Activated T-helper 1 cell treated with anti-CD3 and anti-CD28 coated beads, Interleukin-12 subunit alpha, Interleukin-12 subunit beta, Interleukin-2, Interleukin-4 antibody, amounts not matched to agents 30 ng/mL and 10 ng/mL and 1 ng/mL, durations not matched to agents 14 hours and 24 hours and 36 hours (primary cell): Measurements from ENCODE around the gene DPYSL4. TPM values are rescaled to one million over a fixed set of nuclear protein-coding genes. Genes with fewer than 3 reads are reported as not detected.

ENCODE experiments used
- DNase-seq: peaks from one replicate; pipeline ENCODE4 v3.0.0; 2021; ENCODE audit warnings: low spot score
- H3K27ac Mint-ChIP-seq: one replicate; pipeline ENCODE4 v1.8.0; 2021; ENCODE audit warnings: mild to moderate bottlenecking, mixed read lengths
- H3K27me3 Mint-ChIP-seq: one replicate; pipeline ENCODE4 v1.8.0; 2022; ENCODE audit warnings: mild to moderate bottlenecking, moderate library complexity, mixed read lengths; ENCODE audit not compliant: insufficient read depth
- H3K36me3 Mint-ChIP-seq: one replicate; pipeline ENCODE4 v1.8.0; 2021; ENCODE audit warnings: low read depth, mixed read lengths
- H3K4me1 Mint-ChIP-seq: one replicate; pipeline ENCODE4 v1.8.0; 2021; ENCODE audit warnings: low read depth, mixed read lengths
- H3K4me3 Mint-ChIP-seq: one replicate; pipeline ENCODE4 v1.8.0; 2021; ENCODE audit warnings: mild to moderate bottlenecking, moderate library complexity, mixed read lengths
- H3K9me3 Mint-ChIP-seq: one replicate; pipeline ENCODE4 v1.8.0; 2021; ENCODE audit warnings: mixed read lengths
- intact Hi-C: fragments of 100-400 bp; cut with micrococcal nuclease; formaldehyde crosslinking; loops from one replicate; pipeline ENCODE4 v1.15.1; 2024
- total RNA-seq: library from RNA; stranded (reverse); gene quantifications from 2 replicates; pipeline ENCODE4 v1.2.3, GENCODE V29; 2022

Gene DPYSL4
- total RNA-seq, 1 donor from 2014 or later = 24.1 TPM

GRCh38 chr10:132229834-132230556 is 43.2 kb downstream of the DPYSL4 start:
- intact Hi-C loops = loop anchor here (5.0 kb wide), 1 partner anchor 77 kb away; the partner anchor contains the start of gene STK32C
- peak overlapping the region; percentile 89 for H3K27ac Mint-ChIP-seq
- no peaks in the 10 kb centered on the region for H3K27me3 Mint-ChIP-seq
- H3K4me1 Mint-ChIP-seq = peaks cover 24% of the 10 kb centered on the region
- H3K9me3 Mint-ChIP-seq = no peaks in the 10 kb centered on the region
- peak overlapping the region; percentile 77 for H3K4me3 Mint-ChIP-seq
- H3K36me3 Mint-ChIP-seq = no peaks in the 10 kb centered on the region
- peak; percentile 47 for DNase-seq

- no peaks in the 10 kb centered on the region for H3K27me3 Mint-ChIP-seq
- H3K4me1 Mint-ChIP-seq = peaks cover 24% of the 10 kb centered on the region
- H3K4me3 Mint-ChIP-seq = peak overlapping the region; percentile 15
- H3K9me3 Mint-ChIP-seq = no peaks in the 10 kb centered on the region
- no peaks in the 10 kb centered on the region for H3K36me3 Mint-ChIP-seq
- intact Hi-C loops = loop anchor here (5.0 kb wide), 1 partner anchor 77 kb away; the partner anchor contains the start of gene STK32C
- no peak for DNase-seq
- H3K27ac Mint-ChIP-seq = peak overlapping the region; percentile 89
These were observed 43.9 kb downstream of the DPYSL4 start for GRCh38 chr10:132230557-132231210.

GRCh38 chr10:132231656-132232022 is 44.9 kb downstream of the DPYSL4 start:
- H3K27me3 Mint-ChIP-seq = no peaks in the 10 kb centered on the region
- no peaks in the 10 kb centered on the region for H3K9me3 Mint-ChIP-seq
- H3K4me3 Mint-ChIP-seq = no peak overlapping the region
- no peak for DNase-seq
- H3K27ac Mint-ChIP-seq = peak overlapping the region; percentile 37
- H3K4me1 Mint-ChIP-seq = peaks cover 24% of the 10 kb centered on the region
- H3K36me3 Mint-ChIP-seq = no peaks in the 10 kb centered on the region
- intact Hi-C loops = loop anchor here (5.0 kb wide), 1 partner anchor 76 kb away; the partner anchor contains the start of gene STK32C

GRCh38 chr10:132232023-132232951 is 45.5 kb downstream of the DPYSL4 start:
- H3K4me1 Mint-ChIP-seq = peaks cover 24% of the 10 kb centered on the region
- no peaks in the 10 kb centered on the region for H3K9me3 Mint-ChIP-seq
- H3K36me3 Mint-ChIP-seq = no peaks in the 10 kb centered on the region
- peak overlapping the region; percentile 73 for H3K27ac Mint-ChIP-seq
- DNase-seq = peak; percentile 8
- peak overlapping the region; percentile 37 for H3K4me3 Mint-ChIP-seq
- intact Hi-C loops = loop anchor here (5.0 kb wide), 1 partner anchor 75 kb away; the partner anchor contains the start of gene STK32C
- H3K27me3 Mint-ChIP-seq = no peaks in the 10 kb centered on the region

- Mint-ChIP-seq H3K36me3 (no peaks in the 10 kb centered on the region), H3K9me3 (no peaks in the 10 kb centered on the region), H3K27me3 (no peaks in the 10 kb centered on the region), H3K27ac (no peak overlapping the region), H3K4me1 (peaks cover 24% of the 10 kb centered on the region), H3K4me3 (no peak overlapping the region)
- DNase-seq = no peak
- intact Hi-C loops = loop anchor here (5.0 kb wide), 1 partner anchor 74 kb away; the partner anchor contains the start of gene STK32C
These were observed 46.2 kb downstream of the DPYSL4 start for GRCh38 chr10:132232981-132233380.

- H3K27me3 Mint-ChIP-seq = no peaks in the 10 kb centered on the region
- peaks cover 24% of the 10 kb centered on the region for H3K4me1 Mint-ChIP-seq
- no peak overlapping the region for H3K4me3 Mint-ChIP-seq
- no peak overlapping the region for H3K27ac Mint-ChIP-seq
- no peak for DNase-seq
- no peaks in the 10 kb centered on the region for H3K36me3 Mint-ChIP-seq
- H3K9me3 Mint-ChIP-seq = no peaks in the 10 kb centered on the region
- intact Hi-C loops = loop anchor here (5.0 kb wide), 1 partner anchor 74 kb away; the partner anchor contains the start of gene STK32C
These were observed 46.8 kb downstream of the DPYSL4 start for GRCh38 chr10:132233501-132234085.

GRCh38 chr10:132234860-132235259 is 48.1 kb downstream of the DPYSL4 start:
- peaks cover 19% of the 10 kb centered on the region for H3K4me1 Mint-ChIP-seq
- no peaks in the 10 kb centered on the region for H3K9me3 Mint-ChIP-seq
- no peak overlapping the region for H3K4me3 Mint-ChIP-seq
- H3K27ac Mint-ChIP-seq = no peak overlapping the region
- no peak for DNase-seq
- no peaks in the 10 kb centered on the region for H3K27me3 Mint-ChIP-seq
- no peaks in the 10 kb centered on the region for H3K36me3 Mint-ChIP-seq
- intact Hi-C loops = loop anchor here (5.0 kb wide), 1 partner anchor 72 kb away; the partner anchor contains the start of gene STK32C

GRCh38 chr10:132236161-132236560 is 49.4 kb downstream of the DPYSL4 start:
- Mint-ChIP-seq H3K36me3 (no peaks in the 10 kb centered on the region), H3K4me1 (peaks cover 14% of the 10 kb centered on the region)

GRCh38 chr10:132236881-132237280 is 50.1 kb downstream of the DPYSL4 start:
- no peaks in the 10 kb centered on the region for H3K36me3 Mint-ChIP-seq
- DNase-seq = no peak
- intact Hi-C loops = no loop called here
- peaks cover 12% of the 10 kb centered on the region for H3K4me1 Mint-ChIP-seq
- no peak overlapping the region for H3K4me3 Mint-ChIP-seq
- H3K9me3 Mint-ChIP-seq = no peaks in the 10 kb centered on the region
- no peak overlapping the region for H3K27ac Mint-ChIP-seq
- no peaks in the 10 kb centered on the region for H3K27me3 Mint-ChIP-seq

More at GRCh38 chr10:132236161-132236560, 49.4 kb downstream of the DPYSL4 start:
- no peaks in the 10 kb centered on the region for H3K9me3 Mint-ChIP-seq
- H3K4me3 Mint-ChIP-seq = no peak overlapping the region
- H3K27ac Mint-ChIP-seq = no peak overlapping the region
- no peaks in the 10 kb centered on the region for H3K27me3 Mint-ChIP-seq
- DNase-seq = no peak
- intact Hi-C loops = no loop called here

GRCh38 chr10:132237396-132237795 is 50.6 kb downstream of the DPYSL4 start:
- intact Hi-C loops = no loop called here
- Mint-ChIP-seq H3K4me1 (peaks cover 7% of the 10 kb centered on the region), H3K4me3 (no peak overlapping the region), H3K9me3 (no peaks in the 10 kb centered on the region), H3K27me3 (no peaks in the 10 kb centered on the region), H3K36me3 (no peaks in the 10 kb centered on the region), H3K27ac (no peak overlapping the region)
- no peak for DNase-seq

- Mint-ChIP-seq H3K27ac (no peak overlapping the region), H3K4me3 (no peak overlapping the region), H3K27me3 (no peaks in the 10 kb centered on the region), H3K36me3 (no peaks in the 10 kb centered on the region), H3K9me3 (no peaks in the 10 kb centered on the region), H3K4me1 (peaks cover 2% of the 10 kb centered on the region)
- no peak for DNase-seq
- intact Hi-C loops = no loop called here
These were observed 51.1 kb downstream of the DPYSL4 start for GRCh38 chr10:132237871-132238270.
